Large intestine (tissue), 3 donors: Measurements from ENCODE around the gene DLGAP1. TPM values are rescaled to one million over a fixed set of nuclear protein-coding genes. Genes with fewer than 3 reads are reported as not detected.
A peak's percentile ranks its signal among the peaks of the same experiment; 100 is the strongest.
"Not testable (repeated sequence)": the region's sequence is repeated elsewhere in the genome, so short reads cannot be mapped to it uniquely, and the experiment has no call there.

Experiments used
- DNase-seq, 2 donors: peaks; one replicate each; pipeline versions ENCODE4 v3.0.0 to v3.0.0-alpha.2; 2013
- H3K27ac ChIP-seq: one replicate; pipeline ENCODE4 v1.5.1; 2013; ENCODE audit warnings: low read length
- H3K27me3 ChIP-seq: 2 replicates; pipeline ENCODE4 v1.6.1; 2013; ENCODE audit warnings: low read length; ENCODE audit not compliant: control insufficient read depth, insufficient read depth
- H3K36me3 ChIP-seq: 2 replicates; pipeline ENCODE4 v1.6.1; 2013; ENCODE audit warnings: low read length; ENCODE audit not compliant: control insufficient read depth, insufficient read depth
- H3K4me1 ChIP-seq: one replicate; pipeline ENCODE4 v1.6.1; 2013; ENCODE audit warnings: low read length; ENCODE audit not compliant: control insufficient read depth, insufficient read depth
- H3K4me3 ChIP-seq: one replicate; pipeline ENCODE4 v1.5.1; 2013; ENCODE audit warnings: low read length
- H3K9me3 ChIP-seq: one replicate; pipeline ENCODE4 v1.6.1; 2013; ENCODE audit warnings: mild to moderate bottlenecking, low read depth, low read length, moderate library complexity; ENCODE audit not compliant: control insufficient read depth
- WGBS: methylation state at CpG from one replicate; pipeline ENCODE4 v1.1.5; 2013; ENCODE audit warnings: low lambda C conversion rate; ENCODE audit not compliant: insufficient coverage; 5-methylcytosine and 5-hydroxymethylcytosine counted together
- polyA plus RNA-seq: library from polyadenylated mRNA; unstranded; fragments of 120-200 nt; gene quantifications from one replicate; pipeline ENCODE4 v1.2.1, GENCODE V29; 2013

DLGAP1 gene
- polyA plus RNA-seq, 1 donor, result 0.69 TPM

DNA sequence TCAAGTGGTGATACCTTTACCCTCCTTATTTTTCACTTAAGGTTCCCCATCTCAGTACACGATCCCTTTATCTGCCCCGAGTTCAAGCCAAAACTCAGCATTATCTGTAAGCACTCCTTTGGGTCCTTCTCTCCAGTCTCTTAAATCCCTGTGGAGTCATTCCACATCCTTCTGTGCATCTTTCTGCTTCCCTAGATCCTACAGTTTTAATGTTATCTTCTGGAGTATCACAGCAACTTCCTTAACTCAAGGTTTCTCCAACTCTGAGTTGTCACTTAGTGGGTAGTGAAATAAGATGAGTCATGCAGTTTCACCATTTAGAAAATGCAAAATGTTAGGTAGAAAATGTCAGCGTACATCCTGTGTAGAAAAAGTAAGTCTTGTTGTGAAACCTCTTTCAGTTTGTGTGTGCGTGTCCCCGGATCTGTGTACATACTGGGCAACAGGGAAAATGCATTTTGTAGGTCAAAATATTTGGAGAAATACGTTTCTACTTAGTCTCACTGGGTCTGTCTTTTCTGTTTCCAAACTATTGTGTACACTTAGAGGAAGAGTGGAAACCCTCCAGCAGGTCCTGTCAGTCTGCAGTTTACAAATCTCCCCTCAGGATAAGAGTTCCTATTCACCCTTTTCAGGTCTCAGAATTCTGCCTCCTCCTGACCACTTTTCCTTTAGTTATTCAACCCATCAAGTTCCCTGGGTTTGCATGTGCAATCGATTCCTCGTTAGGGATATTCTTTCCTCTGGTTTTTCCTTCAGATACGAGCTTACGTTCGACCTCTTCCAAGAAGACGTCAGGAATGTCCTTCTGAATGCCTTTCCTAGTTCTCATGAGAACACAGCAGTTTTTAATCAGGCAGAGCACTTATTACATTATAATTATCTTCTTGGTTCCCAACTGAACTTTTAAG, 850.4 kb downstream of the DLGAP1 start:
- 11% methylated on average over 4 of the region's 12 CpGs for WGBS
- no peaks in the 10 kb centered on the region for H3K36me3 ChIP-seq
- peak overlapping the region; percentile 90 for H3K27ac ChIP-seq
- H3K4me1 ChIP-seq, result peaks cover 31% of the 10 kb centered on the region
- peak overlapping the region; percentile 42 for H3K4me3 ChIP-seq
- no peaks in the 10 kb centered on the region for H3K27me3 ChIP-seq
- peak in 1 of 2 donors; percentile 79 for DNase-seq
- no peaks in the 10 kb centered on the region for H3K9me3 ChIP-seq

DNA sequence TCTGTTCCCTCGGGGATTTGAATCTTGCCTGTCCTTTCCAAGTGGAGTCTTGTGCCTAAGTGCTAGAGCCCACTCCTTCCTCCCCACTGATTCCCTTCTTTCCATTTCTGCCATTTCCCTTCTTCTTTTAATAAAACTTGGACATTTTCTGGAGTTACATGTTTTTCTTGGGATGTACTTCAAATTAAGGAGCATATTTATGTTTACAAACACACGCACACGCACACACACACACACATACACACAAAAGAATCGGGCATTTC, 850.9 kb downstream of the DLGAP1 start:
- Histone ChIP-seq H3K4me3 (peak overlapping the region; percentile 42), H3K4me1 (peaks cover 31% of the 10 kb centered on the region)
- WGBS, result 40% methylated on average over 1 of the region's 4 CpGs

DNA sequence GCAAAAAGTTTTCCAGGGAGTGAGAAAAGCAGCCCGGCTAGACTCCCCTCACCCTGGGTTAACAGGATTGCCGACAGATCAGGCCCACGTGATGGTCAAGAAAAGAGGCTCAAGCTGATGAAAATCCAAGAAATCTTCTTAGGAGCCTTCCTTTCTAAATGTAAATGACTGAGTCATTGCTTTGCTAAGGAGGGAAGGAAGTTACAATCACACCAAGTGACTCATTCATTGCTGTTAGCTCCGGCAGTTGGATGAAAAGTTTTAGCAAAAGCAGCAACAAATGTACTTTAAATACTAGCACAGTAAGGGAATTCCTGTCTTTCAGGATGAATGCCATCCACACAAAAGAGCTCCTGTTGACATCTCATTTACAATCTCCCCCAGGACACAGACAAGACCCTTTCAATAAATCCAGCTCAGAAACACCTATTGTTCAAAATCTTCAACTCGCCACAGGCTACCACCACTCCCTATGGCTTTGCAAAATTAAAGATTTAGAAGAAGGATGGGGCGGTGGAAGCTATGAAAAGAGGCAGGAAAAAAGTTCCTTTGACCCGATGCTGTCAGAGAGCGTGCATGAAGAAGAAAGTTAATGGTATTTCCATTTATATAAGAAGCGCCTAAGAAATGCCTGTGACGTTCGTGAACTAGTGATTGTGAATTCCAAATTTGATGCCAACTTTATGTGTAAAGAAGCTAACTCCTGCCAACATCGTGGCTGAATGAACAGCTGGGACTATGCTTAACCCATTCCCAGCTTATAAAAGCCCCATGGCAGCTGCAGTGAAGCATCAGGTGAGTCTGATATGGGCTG, 851.5 kb downstream of the DLGAP1 start:
- Histone ChIP-seq H3K9me3 (no peaks in the 10 kb centered on the region), H3K4me1 (peaks cover 31% of the 10 kb centered on the region), H3K27me3 (no peaks in the 10 kb centered on the region), H3K4me3 (peak overlapping the region; percentile 42), H3K27ac (peak overlapping the region; percentile 90), H3K36me3 (no peaks in the 10 kb centered on the region)
- peak in 1 of 2 donors; percentile 64 for DNase-seq
- WGBS, result 26% methylated on average over 3 of the region's 12 CpGs

More for the DNA sequence above, 850.9 kb downstream of the DLGAP1 start:
- H3K27me3 ChIP-seq, result no peaks in the 10 kb centered on the region
- H3K27ac ChIP-seq, result peak overlapping the region; percentile 90
- no peaks in the 10 kb centered on the region for H3K36me3 ChIP-seq
- DNase-seq, result no peak
- H3K9me3 ChIP-seq, result no peaks in the 10 kb centered on the region

DNA sequence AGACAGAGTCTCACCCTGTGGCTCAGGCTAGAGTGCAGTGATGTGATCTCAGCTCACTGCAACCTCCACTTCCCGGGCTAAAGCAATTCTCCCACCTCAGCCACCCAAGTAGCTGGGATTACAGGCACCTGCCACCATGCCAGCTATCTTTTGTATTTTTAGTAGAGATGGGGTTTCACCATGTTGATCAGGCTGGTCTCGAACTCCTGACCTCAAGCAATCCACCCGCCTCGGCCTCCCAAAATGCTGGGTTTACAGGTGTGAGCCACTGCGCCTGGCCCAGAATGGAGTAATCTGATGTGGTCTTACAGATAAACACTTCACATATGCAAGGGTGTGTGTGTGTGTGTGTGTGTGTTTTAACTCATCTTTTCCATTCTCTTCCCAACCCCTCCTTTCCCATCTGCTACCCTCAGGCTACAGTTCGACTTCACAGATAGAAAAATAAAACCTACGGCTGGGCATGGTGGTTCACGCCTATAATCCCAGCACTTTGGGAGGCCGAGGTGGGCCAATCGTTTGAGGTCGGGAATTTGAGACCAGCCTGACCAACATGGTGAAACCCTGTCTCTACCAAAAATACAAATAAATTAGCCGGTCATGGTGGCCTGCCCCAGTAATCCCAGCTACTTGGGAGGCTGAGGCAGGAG, 853.9 kb downstream of the DLGAP1 start:
- peaks cover 37% of the 10 kb centered on the region for H3K4me1 ChIP-seq
- H3K9me3 ChIP-seq, H3K27me3 ChIP-seq, DNase-seq, H3K36me3 ChIP-seq, H3K4me3 ChIP-seq, H3K27ac ChIP-seq: not testable (repeated sequence)
- no CpG with 5 or more reads among the region's 12 CpGs for WGBS

DNA sequence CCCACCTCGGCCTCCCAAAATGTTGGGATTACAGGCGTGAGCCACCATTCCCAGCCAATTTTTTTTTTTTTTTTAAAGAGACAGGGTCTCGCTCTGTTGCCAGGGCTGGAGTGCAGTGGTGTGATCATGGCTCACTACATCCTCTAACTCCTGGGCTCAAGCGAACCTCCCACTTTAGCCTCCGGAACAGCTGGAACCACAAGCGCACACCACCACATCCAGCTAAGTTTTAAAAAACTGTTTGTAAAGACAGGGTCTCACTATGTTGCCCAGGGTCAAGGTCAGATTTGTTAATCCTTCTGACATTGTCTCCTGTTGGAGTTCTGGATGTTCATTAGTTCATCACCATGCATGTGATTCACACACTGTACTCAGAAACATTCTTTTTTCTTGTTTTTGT, 855.2 kb downstream of the DLGAP1 start:
- Histone ChIP-seq H3K36me3 (no peaks in the 10 kb centered on the region), H3K9me3 (no peaks in the 10 kb centered on the region), H3K27me3 (no peaks in the 10 kb centered on the region), H3K4me1 (peaks cover 41% of the 10 kb centered on the region), H3K27ac (no peak overlapping the region), H3K4me3 (no peak overlapping the region)
- no peak for DNase-seq
- no CpG with 5 or more reads among the region's 6 CpGs for WGBS

DNA sequence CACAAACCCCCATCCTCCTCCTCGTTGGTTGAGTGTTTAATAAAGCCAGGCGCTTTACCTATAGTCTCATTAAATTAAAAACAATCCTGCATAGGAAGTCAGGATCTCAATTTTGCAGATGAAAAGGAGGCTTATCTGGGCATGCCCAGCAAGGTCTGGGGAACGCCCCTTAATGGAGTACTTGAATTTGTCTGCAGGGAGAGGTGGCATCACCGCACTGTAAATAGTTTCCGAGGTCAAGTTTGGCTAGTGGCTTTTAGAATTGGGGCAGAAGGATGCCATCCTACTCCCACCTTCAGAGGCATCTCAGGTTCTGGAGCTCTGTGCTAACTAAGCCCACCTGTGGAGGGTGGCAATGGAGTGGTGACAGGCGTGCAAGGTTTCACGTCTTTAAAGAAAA, 855.9 kb downstream of the DLGAP1 start:
- no peaks in the 10 kb centered on the region for H3K9me3 ChIP-seq
- no peak overlapping the region for H3K4me3 ChIP-seq
- no peak overlapping the region for H3K27ac ChIP-seq
- no peaks in the 10 kb centered on the region for H3K36me3 ChIP-seq
- peaks cover 41% of the 10 kb centered on the region for H3K4me1 ChIP-seq
- DNase-seq, result no peak
- WGBS, result 92% methylated on average over 2 of the region's 7 CpGs
- H3K27me3 ChIP-seq, result no peaks in the 10 kb centered on the region

DNA sequence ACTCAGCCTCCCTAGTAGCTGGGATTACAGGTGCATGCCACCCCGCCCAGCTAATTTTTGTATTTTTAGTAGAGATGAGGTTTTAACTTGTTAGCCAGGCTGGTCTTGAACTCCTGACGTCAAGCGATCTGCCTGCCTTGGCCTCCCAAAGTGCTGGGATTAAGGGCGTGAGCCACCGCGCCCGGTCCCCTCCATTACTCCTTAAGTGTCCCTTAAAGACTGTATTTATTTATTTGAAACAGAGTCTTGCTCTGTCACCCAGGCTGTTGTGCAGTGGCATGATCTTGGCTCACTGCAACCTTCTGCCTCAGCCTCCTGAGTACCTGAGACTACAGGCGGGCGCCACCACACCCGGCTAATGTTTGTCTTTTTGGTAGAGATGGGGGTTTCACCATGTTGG, 856.5 kb downstream of the DLGAP1 start:
- H3K4me1 ChIP-seq, result peaks cover 36% of the 10 kb centered on the region
- no peak for DNase-seq
- no peaks in the 10 kb centered on the region for H3K36me3 ChIP-seq
- no peak overlapping the region for H3K4me3 ChIP-seq
- no peaks in the 10 kb centered on the region for H3K9me3 ChIP-seq
- no peaks in the 10 kb centered on the region for H3K27me3 ChIP-seq
- H3K27ac ChIP-seq, result no peak overlapping the region
- WGBS, result no CpG with 5 or more reads among the region's 10 CpGs

DNA sequence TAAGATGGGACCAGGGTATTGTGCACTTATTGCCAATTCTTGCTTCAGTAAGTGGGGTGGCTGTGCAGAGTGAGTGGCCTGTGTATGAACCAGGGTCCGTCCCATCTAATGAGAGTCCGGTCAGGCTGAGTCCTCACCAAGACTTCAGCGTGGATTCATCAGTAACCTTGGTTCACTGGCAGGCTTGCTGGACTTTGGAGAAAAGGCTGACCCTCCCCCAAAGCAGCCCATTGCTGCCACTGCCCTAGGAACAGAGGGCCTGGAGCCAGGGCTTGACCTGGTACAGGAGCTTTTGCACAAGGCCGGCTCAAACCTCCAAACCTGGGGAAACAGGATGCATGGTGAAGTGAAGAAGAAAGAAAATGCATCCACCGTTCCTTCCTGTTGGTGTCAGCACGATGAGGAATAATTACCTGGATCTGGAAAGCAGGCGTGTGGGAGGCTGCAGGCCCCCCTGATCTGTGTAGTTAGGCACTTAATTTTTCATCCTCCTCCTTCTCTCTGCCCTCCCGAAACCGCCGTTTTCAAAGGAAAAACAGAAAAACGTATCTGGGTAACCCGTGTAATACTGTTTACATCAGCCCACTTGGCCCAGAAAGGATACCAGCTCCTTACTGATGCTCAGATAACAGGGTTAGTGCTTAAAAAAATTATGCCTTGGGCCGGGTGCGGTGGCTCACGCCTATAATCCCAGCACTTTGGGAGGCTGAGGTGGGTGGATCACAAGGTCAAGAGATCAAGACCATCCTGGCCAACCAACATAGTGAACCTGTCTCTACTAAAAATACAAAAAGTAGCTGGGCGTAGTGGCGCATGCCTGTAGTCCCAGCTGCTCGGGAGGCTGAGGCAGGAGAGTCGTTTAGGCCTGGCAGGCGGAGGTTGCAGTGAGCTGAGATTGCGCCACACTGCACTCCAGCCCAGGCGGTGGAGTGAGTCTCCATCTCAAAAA, 857.4 kb downstream of the DLGAP1 start:
- Histone ChIP-seq H3K27me3 (no peaks in the 10 kb centered on the region), H3K4me3 (no peak overlapping the region), H3K27ac (peak overlapping the region; percentile 92), H3K9me3 (no peaks in the 10 kb centered on the region), H3K4me1 (peaks cover 42% of the 10 kb centered on the region), H3K36me3 (no peaks in the 10 kb centered on the region)
- WGBS, result 100% methylated on average over 2 of the region's 22 CpGs
- DNase-seq, result no peak

DNA sequence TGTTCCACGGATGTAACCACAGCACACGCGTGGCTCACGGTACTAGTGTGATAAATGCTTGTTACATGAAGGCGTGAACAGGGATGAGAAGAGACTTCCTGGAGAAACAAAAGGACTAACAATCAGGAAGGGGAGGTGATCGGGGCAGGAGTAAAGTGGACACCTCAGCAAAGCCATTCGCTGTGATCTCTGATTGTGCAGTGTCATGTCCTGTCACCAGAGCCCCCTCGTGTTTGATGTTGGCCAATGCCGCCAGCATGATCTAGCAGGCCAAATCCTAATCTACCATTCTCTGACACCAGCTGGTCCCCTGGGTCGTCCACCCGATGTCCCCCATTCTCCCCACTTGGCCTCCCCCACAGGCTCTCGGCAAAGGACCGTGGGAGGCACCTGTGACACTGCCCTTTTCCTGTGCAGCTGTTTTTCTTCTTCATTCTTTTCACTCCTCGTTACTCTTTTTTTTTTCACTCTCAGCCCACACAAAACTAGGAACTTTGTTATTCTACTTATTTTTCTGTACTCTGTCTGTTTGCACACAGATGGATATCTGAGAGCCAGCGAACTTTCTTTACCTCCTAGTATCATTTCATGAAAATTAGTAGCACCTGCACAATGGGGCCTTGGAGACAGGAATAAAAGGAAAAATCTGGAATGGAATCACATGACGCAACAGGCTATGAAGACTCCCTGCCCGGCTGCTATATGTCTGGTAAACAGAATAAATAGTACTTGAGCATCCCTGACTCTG, 858.3 kb downstream of the DLGAP1 start:
- peaks cover 42% of the 10 kb centered on the region for H3K4me1 ChIP-seq
- H3K4me3 ChIP-seq, result peak overlapping the region; percentile 7
- WGBS, result 50% methylated on average over 5 of the region's 17 CpGs
- peak in 1 of 2 donors; percentile 75 for DNase-seq
- H3K27me3 ChIP-seq, result no peaks in the 10 kb centered on the region
- peak overlapping the region; percentile 92 for H3K27ac ChIP-seq
- no peaks in the 10 kb centered on the region for H3K9me3 ChIP-seq
- no peaks in the 10 kb centered on the region for H3K36me3 ChIP-seq
